ENCODE results near the gene CERT1.
"Not testable (repeated sequence)": the region's sequence is repeated elsewhere in the genome, so short reads cannot be mapped to it uniquely, and the experiment has no call there.

CERT1 gene

GRCh38 chr5:75507841-75508240 is 3.6 kb downstream of the CERT1 start:
- no peak for TF ChIP-seq CTCF (IDR thresholded peaks at IDR 0.05; ENCODE audit: low read depth, low read length, missing control alignments)
- no peak for DNase-seq (ENCODE audit: extremely low read depth, low read depth)
- no peak overlapping the region for H3K4me3 ChIP-seq (replicated peaks; ENCODE audit: low read depth, low read length)

- not testable (repeated sequence) for H3K4me3 ChIP-seq (replicated peaks; ENCODE audit: low read depth, low read length); DNase-seq (ENCODE audit: extremely low read depth, low read depth)
These were observed 6.3 kb downstream of the CERT1 start for GRCh38 chr5:75505112-75505511.

- not testable (repeated sequence) for H3K4me3 ChIP-seq (replicated peaks; ENCODE audit: low read depth, low read length); DNase-seq (ENCODE audit: extremely low read depth, low read depth)
These were observed 12.6 kb downstream of the CERT1 start for GRCh38 chr5:75498875-75499274.

- DNase-seq (ENCODE audit: extremely low read depth, low read depth) = no peak
- no peak for TF ChIP-seq CTCF (IDR thresholded peaks at IDR 0.05; ENCODE audit: low read depth, low read length, missing control alignments)
- H3K4me3 ChIP-seq (replicated peaks; ENCODE audit: low read depth, low read length) = no peak overlapping the region
These were observed 13.1 kb downstream of the CERT1 start for GRCh38 chr5:75498208-75498777.

- no peak for TF ChIP-seq CTCF (IDR thresholded peaks at IDR 0.05; ENCODE audit: low read depth, low read length, missing control alignments)
- no peak for DNase-seq (ENCODE audit: extremely low read depth, low read depth)
These were observed 15.4 kb downstream of the CERT1 start for GRCh38 chr5:75496026-75496425.

GRCh38 chr5:75491621-75492020 is 19.8 kb downstream of the CERT1 start:
- H3K4me3 ChIP-seq (replicated peaks; ENCODE audit: low read depth, low read length) = no peak overlapping the region
- DNase-seq (ENCODE audit: extremely low read depth, low read depth) = no peak
- no peak for TF ChIP-seq CTCF (IDR thresholded peaks at IDR 0.05; ENCODE audit: low read depth, low read length, missing control alignments)

More at GRCh38 chr5:75496026-75496425, 15.4 kb downstream of the CERT1 start:
- no peak overlapping the region for H3K4me3 ChIP-seq (replicated peaks; ENCODE audit: low read depth, low read length)

GRCh38 chr5:75489847-75490246 is 21.6 kb downstream of the CERT1 start:
- DNase-seq (ENCODE audit: extremely low read depth, low read depth); H3K4me3 ChIP-seq (replicated peaks; ENCODE audit: low read depth, low read length): not testable (repeated sequence)

GRCh38 chr5:75484605-75485004 is 26.8 kb downstream of the CERT1 start:
- TF ChIP-seq CTCF (IDR thresholded peaks at IDR 0.05; ENCODE audit: low read depth, low read length, missing control alignments) = no peak
- H3K4me3 ChIP-seq (replicated peaks; ENCODE audit: low read depth, low read length) = no peak overlapping the region
- DNase-seq (ENCODE audit: extremely low read depth, low read depth) = no peak
